HepG2 (cell line): ENCODE results near the gene GALR3. TPM values are rescaled to one million over a fixed set of nuclear protein-coding genes. Genes with fewer than 3 reads are reported as not detected.

Experiments
- BHLHE40 ChIP-seq: IDR thresholded peaks from 2 replicates; pipeline ENCODE4 v1.6.1; 2011; ENCODE audit warnings: low read length, improper control_type of control experiment
- BORCS8-MEF2B ChIP-seq: sonication (generic); formaldehyde crosslinking; IDR thresholded peaks from 2 replicates; pipeline ENCODE4 v1.8.0; 2022; ENCODE audit warnings: mild to moderate bottlenecking, missing genetic modification reagents
- CENPT ChIP-seq: sonication (generic); formaldehyde crosslinking; IDR thresholded peaks from 2 replicates; pipeline ENCODE4 v1.8.0; 2022; ENCODE audit warnings: low read depth, mild to moderate bottlenecking, moderate library complexity, missing genetic modification reagents
- FOXA3 ChIP-seq: IDR thresholded peaks from 2 replicates; pipeline ENCODE4 v1.6.1; 2016; ENCODE audit warnings: missing genetic modification reagents, missing compliant biosample characterization
- HDAC2 ChIP-seq: sonication (generic); formaldehyde crosslinking; IDR thresholded peaks from 2 replicates; pipeline ENCODE4 v1.4.0; 2020; ENCODE audit warnings: missing genetic modification reagents
- HNRNPK ChIP-seq: fragments of 200-400 bp; formaldehyde crosslinking; IDR thresholded peaks from 2 replicates; pipeline ENCODE4 v1.6.1; 2018; ENCODE audit warnings: low read length, low read depth, moderate library complexity, mild to moderate bottlenecking; ENCODE audit not compliant: poor library complexity, severe bottlenecking
- KLF11 ChIP-seq: IDR thresholded peaks from 2 replicates; pipeline ENCODE4 v1.6.1; 2016; ENCODE audit warnings: missing compliant biosample characterization
- PAWR ChIP-seq: sonication (generic); formaldehyde crosslinking; IDR thresholded peaks from 2 replicates; pipeline ENCODE4 v1.4.0; 2020; ENCODE audit warnings: missing genetic modification reagents, mild to moderate bottlenecking, borderline replicate concordance
- RARA ChIP-seq: IDR thresholded peaks from 2 replicates; pipeline ENCODE4 v1.6.1; 2016; ENCODE audit warnings: missing genetic modification reagents, missing compliant biosample characterization
- RFXANK ChIP-seq: IDR thresholded peaks from 2 replicates; pipeline ENCODE4 v1.6.1; 2016
- RNF2 ChIP-seq: fragments of 450-650 bp; conservative IDR thresholded peaks from 2 replicates; pipeline ENCODE4 v1.6.1; 2016; ENCODE audit warnings: low read depth
- SP5 ChIP-seq: IDR thresholded peaks from 2 replicates; pipeline ENCODE4 v1.6.1; 2016; ENCODE audit warnings: low read depth, borderline replicate concordance
- TFAP4 ChIP-seq: sonication (generic); IDR thresholded peaks from 2 replicates; pipeline ENCODE4 v1.6.1; 2016; ENCODE audit warnings: low read depth, borderline replicate concordance
- ZFAT ChIP-seq: sonication (generic); formaldehyde crosslinking; conservative IDR thresholded peaks from 2 replicates; pipeline ENCODE4 v1.8.1; 2023; ENCODE audit warnings: missing genetic modification reagents, inconsistent platforms
- ZFX ChIP-seq: sonication (generic); formaldehyde crosslinking; IDR thresholded peaks from 2 replicates; pipeline ENCODE4 v1.4.0; 2020; ENCODE audit warnings: mild to moderate bottlenecking, low read depth, missing genetic modification reagents, moderate library complexity
- ZHX2 ChIP-seq, 2 experiments: sonication (generic) in 1 of 2; formaldehyde crosslinking in 1 of 2; IDR thresholded peaks; 2 replicates each; pipeline versions ENCODE4 v1.6.1 to v1.9.0; 2014 to 2022; ENCODE audit warnings: antibody characterized with exemption in 1 of 2, borderline replicate concordance in 1 of 2, inconsistent platforms in 1 of 2, low read depth in 1 of 2, missing genetic modification reagents in 1 of 2
- ZNF160 ChIP-seq: sonication (generic); formaldehyde crosslinking; IDR thresholded peaks from 2 replicates; pipeline ENCODE4 v1.8.0; 2022; ENCODE audit warnings: mild to moderate bottlenecking, inconsistent platforms, missing genetic modification reagents
- ZNF503 ChIP-seq: sonication (generic); formaldehyde crosslinking; IDR thresholded peaks from 2 replicates; pipeline ENCODE4 v1.4.0; 2020; ENCODE audit warnings: missing genetic modification reagents
- ZNF879 ChIP-seq: sonication (generic); formaldehyde crosslinking; IDR thresholded peaks from 2 replicates; pipeline ENCODE4 v1.8.1; 2023; ENCODE audit warnings: missing genetic modification reagents
- polyA plus RNA-seq, 8 experiments: library from polyadenylated mRNA; depleted of rRNA in 3 of 8; stranded (reverse) in 7 of 8; unstranded in 1 of 8; fragments of >200 nt; fragmentation: Illumina TruSeq in 4 of 8; extraction: Trizol in 4 of 8; gene quantifications; 2 replicates each; pipeline versions ENCODE4 v1.2.1 to v1.2.3, GENCODE V29; 2011 to 2016; ENCODE audit warnings: low read depth in 4 of 8, missing spikeins in 1 of 8, mixed read lengths in 1 of 8; ENCODE audit not compliant: insufficient read depth in 1 of 8
- total RNA-seq, 5 experiments: library from RNA; depleted of rRNA; stranded (reverse); fragments of >200 nt; fragmentation: Illumina TruSeq; extraction: Trizol; gene quantifications; 2 replicates each; pipeline ENCODE4 v1.2.3, GENCODE V29; 2016; ENCODE audit warnings: low read depth in 1 of 5

GALR3 gene
- total and polyA plus RNA-seq, 2 of the 13 experiments (the other 11 are each of a cell fraction or from before 2014, with no cell fraction given), result 0.13 TPM; not detected in 1

- TF ChIP-seq RNF2, result no peak
- TF ChIP-seq FOXA3, result peak; percentile 23; the same call in 1 of the 2 replicates
- 0 out of 2 replicates have a peak, but pooled peaks have one; percentile 42 for TF ChIP-seq KLF11 (CRISPR knock-in tag)
- TF ChIP-seq RARA (CRISPR knock-in tag), result no peak
- no peak for TF ChIP-seq PAWR (CRISPR knock-in tag)
- no peak for TF ChIP-seq ZHX2 (IDR thresholded peaks at IDR 0.05; ENCODE audit: low read depth)
- no peak for TF ChIP-seq ZHX2 (CRISPR knock-in tag; IDR thresholded peaks at IDR 0.05; ENCODE audit: borderline replicate concordance)
- no peak for TF ChIP-seq BORCS8-MEF2B (CRISPR knock-in tag)
- peak; percentile 88 for TF ChIP-seq TFAP4
- TF ChIP-seq CENPT (CRISPR knock-in tag), result no peak
- TF ChIP-seq ZNF503 (CRISPR knock-in tag), result no peak
- peak; percentile 50; the same call in 1 of the 2 replicates for TF ChIP-seq HDAC2 (CRISPR knock-in tag)
- TF ChIP-seq ZFX (CRISPR knock-in tag), result 0 out of 2 replicates have a peak, but pooled peaks have one; percentile 31
- TF ChIP-seq SP5 (CRISPR knock-in tag), result peak; percentile 49; the same call in 1 of the 2 replicates
- no peak for TF ChIP-seq HNRNPK
- TF ChIP-seq BHLHE40, result no peak
- TF ChIP-seq ZFAT (CRISPR knock-in tag), result no peak
- no peak for TF ChIP-seq RFXANK (CRISPR knock-in tag)
- no peak for TF ChIP-seq ZNF879 (CRISPR knock-in tag)
- no peak for TF ChIP-seq ZNF160 (CRISPR knock-in tag)
Measured at GRCh38 chr22:37842015-37842793, 19.0 kb downstream of the GALR3 start (continued).
